22Rv1 (cell line): ENCODE measurements around the gene XXYLT1.

Source experiments
- CTCF ChIP-seq: fragments of 450-650 bp; IDR thresholded peaks from 2 replicates; pipeline ENCODE4 v1.5.1; 2017; ENCODE audit warnings: mild to moderate bottlenecking
- ZFX ChIP-seq: fragments of 450-650 bp; IDR thresholded peaks from 2 replicates; pipeline ENCODE4 v1.6.1; 2017; ENCODE audit warnings: antibody characterized with exemption, borderline replicate concordance

- TF ChIP-seq CTCF, result no peak
- TF ChIP-seq ZFX, result no peak
Observed at GRCh38 chr3:195238586-195239118, 32.3 kb downstream of the XXYLT1 start.
